Measurements from ENCODE around the gene ATP6V1A. TPM values are rescaled to one million over a fixed set of nuclear protein-coding genes. Genes with fewer than 3 reads are reported as not detected.
"Not testable (repeated sequence)": the region's sequence is repeated elsewhere in the genome, so short reads cannot be mapped to it uniquely, and the experiment has no call there.

The ATP6V1A gene
- polyA plus RNA-seq, 4 donors, result 76.4 to 103 (median 96.0) TPM

GRCh38 chr3:113812854-113813253, 66.0 kb downstream of the ATP6V1A start:
- no peak for DNase-seq (ENCODE audit: low read depth in 4 of 4, low spot score in 3 of 4)

GRCh38 chr3:113819866-113820265, 73.0 kb downstream of the ATP6V1A start:
- no peak for DNase-seq (ENCODE audit: low read depth in 4 of 4, low spot score in 3 of 4)

DNA sequence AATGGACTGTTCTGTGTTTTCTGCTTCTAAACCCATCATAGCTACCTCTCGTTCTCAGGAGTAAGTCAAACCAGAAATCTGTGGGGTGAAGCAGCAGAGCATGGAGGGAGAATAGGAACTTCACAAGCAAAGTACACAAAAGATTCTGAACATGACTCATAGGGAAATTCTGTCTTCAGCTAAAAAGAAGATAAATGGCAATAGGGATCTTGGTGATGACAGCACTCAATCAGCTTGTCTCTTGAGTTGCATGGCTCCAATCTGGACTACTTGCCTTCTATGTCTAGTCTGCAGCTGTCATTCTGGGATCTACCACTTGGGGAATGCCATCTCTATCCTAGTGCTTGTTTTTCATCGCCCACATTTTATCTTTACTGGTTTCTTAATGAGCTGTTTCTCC, 78.3 kb downstream of the ATP6V1A start:
- no peak for DNase-seq (ENCODE audit: low read depth in 4 of 4, low spot score in 3 of 4)

DNA sequence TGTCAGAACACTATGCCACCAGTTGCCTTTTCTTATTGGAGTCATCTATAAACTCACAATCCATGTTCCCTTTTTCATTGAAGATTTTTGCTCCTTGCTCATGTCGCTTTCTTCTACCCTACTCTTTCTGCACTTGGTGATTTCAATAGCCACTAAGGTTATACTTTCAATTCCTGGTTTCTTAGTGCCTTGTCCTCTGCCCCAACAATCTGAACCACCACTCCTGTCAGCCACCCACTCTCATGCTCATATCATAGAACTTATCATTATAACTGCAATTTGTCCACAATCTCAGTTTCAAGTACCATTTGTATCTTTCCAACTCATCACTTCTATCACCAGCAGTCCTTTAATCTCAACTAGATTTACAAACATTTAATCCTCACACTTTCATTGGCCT, 81.8 kb downstream of the ATP6V1A start:
- DNase-seq (ENCODE audit: low read depth in 4 of 4, low spot score in 3 of 4), result no peak

- DNase-seq (ENCODE audit: low read depth in 4 of 4, low spot score in 3 of 4), result no peak
Observed at GRCh38 chr3:113829576-113830354, 82.9 kb downstream of the ATP6V1A start.

DNA sequence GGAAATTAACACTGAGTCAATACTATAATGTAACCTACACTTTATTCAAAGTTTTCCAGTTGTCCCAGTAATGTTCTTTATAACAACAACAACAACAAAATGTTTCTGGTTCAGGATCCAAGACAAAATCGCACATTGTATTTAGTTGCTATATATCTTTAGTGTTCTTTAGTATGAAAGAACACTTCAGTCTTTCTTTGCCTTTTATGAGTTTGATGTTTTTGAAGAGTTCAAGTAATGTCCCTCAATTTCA, 84.2 kb downstream of the ATP6V1A start:
- DNase-seq (ENCODE audit: low read depth in 4 of 4, low spot score in 3 of 4), result no peak

- DNase-seq (ENCODE audit: low read depth in 4 of 4, low spot score in 3 of 4), result no peak
Observed at GRCh38 chr3:113832477-113833164, 85.8 kb downstream of the ATP6V1A start.

DNA sequence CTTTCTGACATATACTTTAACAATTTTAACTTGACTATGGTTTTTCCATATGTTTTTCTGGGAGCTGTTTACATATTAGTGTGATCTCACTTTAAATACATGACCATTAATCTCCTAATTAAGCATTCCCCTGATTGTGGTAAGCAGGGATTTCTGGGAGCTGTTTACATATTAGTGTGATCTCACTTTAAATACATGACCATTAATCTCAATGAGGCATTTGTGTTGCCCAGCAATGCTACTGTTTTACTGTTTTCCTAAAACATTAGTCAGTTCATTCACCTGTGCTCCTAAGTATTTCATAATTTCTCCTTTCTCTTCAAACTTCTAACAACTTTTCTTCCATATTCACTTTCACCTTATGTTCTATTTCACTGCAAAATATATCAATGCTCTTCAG, 88.1 kb downstream of the ATP6V1A start:
- DNase-seq (ENCODE audit: low read depth in 4 of 4, low spot score in 3 of 4), result no peak

DNA sequence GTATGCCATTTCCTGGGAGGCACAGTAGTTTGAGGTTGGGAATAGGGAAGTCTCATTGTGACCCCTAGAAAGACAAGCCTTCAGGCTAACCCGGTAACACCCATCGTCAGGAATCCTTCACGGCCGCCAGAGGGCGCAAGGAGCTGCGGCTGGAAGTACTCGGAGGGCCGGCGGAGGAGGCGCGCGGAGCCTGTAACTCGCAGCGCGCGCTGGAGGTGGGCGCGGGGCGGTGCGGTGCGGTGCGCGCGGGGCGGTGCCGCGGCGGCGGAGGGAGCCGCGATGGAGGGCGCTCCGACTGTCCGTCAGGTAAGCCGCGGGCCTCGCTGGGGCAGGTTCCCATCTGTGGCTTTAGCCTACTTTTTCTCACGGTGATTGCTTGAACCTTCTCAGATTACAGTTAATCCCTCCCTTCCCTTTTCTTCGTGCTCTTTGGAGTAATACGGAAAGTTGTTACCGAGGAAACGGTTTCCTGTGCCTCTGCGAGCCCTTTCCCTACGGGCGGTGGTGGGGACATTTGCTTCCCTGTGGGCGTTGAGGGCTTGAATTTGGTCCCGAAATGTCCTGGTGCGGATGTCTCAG, 91.9 kb downstream of the ATP6V1A start, which contains the start of gene GRAMD1C:
GRAMD1C (plus strand) TSS at position 158 of the 579 bp plus-strand sequence; CDS start at position 280, 122 bp downstream.
- peak; percentile 77 to 84 (median 81) for DNase-seq (ENCODE audit: low read depth in 4 of 4, low spot score in 3 of 4)

- DNase-seq (ENCODE audit: low read depth in 4 of 4, low spot score in 3 of 4), result no peak
Observed at GRCh38 chr3:113839551-113839950, 92.7 kb downstream of the ATP6V1A start.

DNA sequence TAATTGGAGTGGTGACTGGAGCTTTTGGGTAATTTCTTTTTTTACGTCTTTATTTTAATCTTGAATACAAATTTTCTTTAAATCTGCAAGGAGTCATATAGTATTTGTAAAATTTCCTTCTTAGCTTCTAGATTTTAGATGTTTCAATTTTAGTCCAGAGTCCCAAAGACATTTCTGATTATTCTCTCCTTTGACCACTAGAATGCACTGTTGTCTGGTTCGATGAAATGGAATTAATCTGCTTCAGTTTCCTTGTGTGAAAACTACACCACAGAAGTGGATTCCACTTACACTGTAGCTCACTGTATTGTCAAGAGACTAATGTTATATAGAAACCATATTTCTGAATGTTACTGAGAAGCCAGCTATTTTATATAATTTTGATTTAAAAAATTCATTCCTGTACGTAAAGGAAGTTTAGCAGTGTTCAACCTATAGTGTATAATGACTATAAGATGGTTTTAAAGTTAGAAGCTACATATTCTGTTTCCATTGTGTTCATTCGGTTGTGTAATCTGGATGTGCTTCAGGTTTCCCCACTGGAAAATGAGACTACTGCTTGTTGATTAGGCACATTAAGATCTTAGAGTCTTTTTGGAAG, 97.9 kb downstream of the ATP6V1A start:
- DNase-seq (ENCODE audit: low read depth in 4 of 4, low spot score in 3 of 4), result peak in 3 of 4 donors; percentile 25 to 33 (median 26)

DNA sequence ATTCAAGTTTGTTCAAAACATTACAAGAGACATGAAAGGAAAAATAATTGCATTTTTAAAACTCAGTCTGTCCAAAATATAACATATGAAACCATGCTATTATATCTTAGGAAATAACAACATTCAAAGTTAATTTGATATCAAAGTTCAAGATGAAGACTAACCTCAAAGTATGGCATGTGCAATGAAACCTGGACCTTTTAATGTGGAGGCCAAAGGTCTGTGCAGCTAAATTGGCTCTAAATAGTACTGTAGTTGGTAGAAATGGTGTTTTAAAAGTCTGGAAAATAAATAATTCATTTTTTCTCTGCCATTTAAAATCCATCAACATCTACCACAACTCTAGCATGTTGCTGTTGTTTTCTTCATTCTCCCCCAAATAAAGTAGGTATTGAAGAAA, 100.4 kb downstream of the ATP6V1A start:
- no peak for DNase-seq (ENCODE audit: low read depth in 4 of 4, low spot score in 3 of 4)

- no peak for DNase-seq (ENCODE audit: low read depth in 4 of 4, low spot score in 3 of 4)
Observed at GRCh38 chr3:113847664-113848461, 101.0 kb downstream of the ATP6V1A start.

- not testable (repeated sequence) for DNase-seq (ENCODE audit: low read depth in 4 of 4, low spot score in 3 of 4)
Observed at GRCh38 chr3:113849071-113849470, 102.2 kb downstream of the ATP6V1A start.

GRCh38 chr3:113849841-113850240, 103.0 kb downstream of the ATP6V1A start:
- DNase-seq (ENCODE audit: low read depth in 4 of 4, low spot score in 3 of 4), result not testable (repeated sequence)

GRCh38 chr3:113850391-113850790, 103.6 kb downstream of the ATP6V1A start:
- not testable (repeated sequence) for DNase-seq (ENCODE audit: low read depth in 4 of 4, low spot score in 3 of 4)

DNA sequence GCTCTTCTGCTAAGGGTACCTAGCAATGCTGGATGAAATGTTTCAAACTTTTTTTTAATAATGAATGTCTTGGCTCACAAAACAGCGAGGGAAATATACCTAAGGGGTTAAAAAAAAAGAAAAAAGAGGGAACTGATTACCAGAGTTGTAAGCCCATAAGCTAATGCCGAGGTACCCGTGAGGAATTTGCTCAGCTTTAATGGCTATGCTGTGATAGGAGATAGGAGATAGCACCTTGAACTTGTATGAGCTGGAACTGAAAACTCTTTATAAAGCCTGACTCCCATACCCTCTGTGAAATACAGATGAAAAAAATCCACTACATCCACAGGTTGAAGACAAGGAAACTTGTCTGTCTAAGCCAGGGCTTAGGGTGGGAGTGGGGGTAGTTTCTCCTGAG, 105.7 kb downstream of the ATP6V1A start:
- DNase-seq (ENCODE audit: low read depth in 4 of 4, low spot score in 3 of 4), result no peak

Measured in right renal pelvis (tissue), 4 donors.